Nephron progenitor cell (in vitro differentiated cells): ENCODE results near the gene ZNF280A.

Source experiments
- DNase-seq: peaks from one replicate; pipeline ENCODE4 v3.0.0; 2021
- H3K27ac Mint-ChIP-seq: 2 replicates; pipeline ENCODE4 v1.8.0; 2021; ENCODE audit warnings: mild to moderate bottlenecking, moderate library complexity, mixed read lengths
- H3K27me3 Mint-ChIP-seq: 2 replicates; pipeline ENCODE4 v1.8.0; 2021; ENCODE audit warnings: mild to moderate bottlenecking, low read depth, mixed read lengths; ENCODE audit not compliant: poor library complexity
- H3K36me3 Mint-ChIP-seq: 2 replicates; pipeline ENCODE4 v1.8.0; 2021; ENCODE audit warnings: low read depth, mixed read lengths
- H3K4me1 Mint-ChIP-seq: 2 replicates; pipeline ENCODE4 v1.8.0; 2021; ENCODE audit warnings: mixed read lengths
- H3K4me3 Mint-ChIP-seq: 2 replicates; pipeline ENCODE4 v1.8.0; 2021; ENCODE audit warnings: mild to moderate bottlenecking, moderate library complexity, mixed read lengths
- H3K9me3 Mint-ChIP-seq: 2 replicates; pipeline ENCODE4 v1.8.0; 2021; ENCODE audit warnings: mild to moderate bottlenecking, moderate library complexity, mixed read lengths
- CTCF ChIP-seq: fragments of 200-600 bp; sonication (generic); IDR thresholded peaks from 2 replicates; pipeline ENCODE4 v1.5.0; 2021; ENCODE audit warnings: antibody characterized with exemption

Gene ZNF280A

GRCh38 chr22:22485524-22485923 lies 34.5 kb downstream of the ZNF280A start:
- no peak for DNase-seq
- H3K4me1 Mint-ChIP-seq, result no peaks in the 10 kb centered on the region
- no peaks in the 10 kb centered on the region for H3K9me3 Mint-ChIP-seq
- peaks cover 3% of the 10 kb centered on the region for H3K27me3 Mint-ChIP-seq
- no peak overlapping the region for H3K27ac Mint-ChIP-seq
- peaks cover 49% of the 10 kb centered on the region for H3K36me3 Mint-ChIP-seq
- H3K4me3 Mint-ChIP-seq, result no peak overlapping the region
- TF ChIP-seq CTCF, result no peak

- no peak overlapping the region for H3K4me3 Mint-ChIP-seq
- no peak for TF ChIP-seq CTCF
- H3K27ac Mint-ChIP-seq, result no peak overlapping the region
- DNase-seq, result no peak
- peaks cover 5% of the 10 kb centered on the region for H3K27me3 Mint-ChIP-seq
- H3K4me1 Mint-ChIP-seq, result no peaks in the 10 kb centered on the region
- H3K36me3 Mint-ChIP-seq, result peaks cover 44% of the 10 kb centered on the region
- H3K9me3 Mint-ChIP-seq, result no peaks in the 10 kb centered on the region
These were observed 36.0 kb downstream of the ZNF280A start for GRCh38 chr22:22484023-22484422.

- no peaks in the 10 kb centered on the region for H3K4me1 Mint-ChIP-seq
- peaks cover 5% of the 10 kb centered on the region for H3K27me3 Mint-ChIP-seq
- H3K27ac Mint-ChIP-seq, result no peak overlapping the region
- no peaks in the 10 kb centered on the region for H3K9me3 Mint-ChIP-seq
- DNase-seq, result no peak
- H3K4me3 Mint-ChIP-seq, result no peak overlapping the region
- peaks cover 20% of the 10 kb centered on the region for H3K36me3 Mint-ChIP-seq
- TF ChIP-seq CTCF, result no peak
These were observed 39.1 kb downstream of the ZNF280A start for GRCh38 chr22:22480940-22481339.

GRCh38 chr22:22479999-22480532 lies 40.0 kb downstream of the ZNF280A start:
- Mint-ChIP-seq H3K9me3 (no peaks in the 10 kb centered on the region), H3K36me3 (peaks cover 13% of the 10 kb centered on the region), H3K4me3 (no peak overlapping the region), H3K27me3 (peaks cover 5% of the 10 kb centered on the region), H3K27ac (no peak overlapping the region), H3K4me1 (no peaks in the 10 kb centered on the region)
- DNase-seq, result no peak
- TF ChIP-seq CTCF, result no peak

- Mint-ChIP-seq H3K36me3 (peaks cover 3% of the 10 kb centered on the region), H3K4me3 (no peak overlapping the region), H3K4me1 (no peaks in the 10 kb centered on the region), H3K9me3 (no peaks in the 10 kb centered on the region), H3K27ac (no peak overlapping the region), H3K27me3 (peaks cover 5% of the 10 kb centered on the region)
- no peak for TF ChIP-seq CTCF
- DNase-seq, result no peak
These were observed 41.0 kb downstream of the ZNF280A start for GRCh38 chr22:22479116-22479515.

- no peaks in the 10 kb centered on the region for H3K4me1 Mint-ChIP-seq
- no peak overlapping the region for H3K27ac Mint-ChIP-seq
- H3K9me3 Mint-ChIP-seq, result no peaks in the 10 kb centered on the region
These were observed 41.6 kb downstream of the ZNF280A start for GRCh38 chr22:22478470-22478869.

More at GRCh38 chr22:22478470-22478869, 41.6 kb downstream of the ZNF280A start:
- Mint-ChIP-seq H3K4me3 (no peak overlapping the region), H3K27me3 (peaks cover 5% of the 10 kb centered on the region), H3K36me3 (no peaks in the 10 kb centered on the region)
- DNase-seq, result no peak
- no peak for TF ChIP-seq CTCF
